Regular cardiac myocyte (primary cell): ENCODE results near the gene PDCD2L. TPM values are rescaled to one million over a fixed set of nuclear protein-coding genes. Genes with fewer than 3 reads are reported as not detected.

ENCODE experiments used
- total RNA-seq: library from RNA; depleted of rRNA; stranded (reverse); fragments of >200 nt; gene quantifications from 2 replicates; pipeline ENCODE4 v1.2.3, GENCODE V29; 2014

PDCD2L gene
- 11.0 and 16.7 TPM in 2 replicates for total RNA-seq

GRCh38 chr19:34404109-34404909 lies at the start of gene PDCD2L:
TSS of gene PDCD2L (plus strand) at chr19:34404399. CDS start at chr19:34404431, 32 bp downstream.

GRCh38 chr19:34364830-34365462 lies 39.3 kb upstream of the PDCD2L start, which contains the start of gene GPI:
TSS of gene GPI (plus strand) at chr19:34365196. CDS start at chr19:34365267, 71 bp downstream.

Other genes starting within 250 kb of the PDCD2L start
- gene LSM14A, start 231.9 kb upstream of the PDCD2L start, total RNA-seq = 51.0 and 75.3 TPM in 2 replicates
- gene GARRE1, start 149.8 kb upstream of the PDCD2L start, total RNA-seq = 9.4 and 16.1 TPM in 2 replicates
- gene GPI, start 39.2 kb upstream of the PDCD2L start, total RNA-seq = 233 and 269 TPM in 2 replicates
- 180 and 203 TPM in 2 replicates for gene UBA2, start 24.0 kb downstream of the PDCD2L start, total RNA-seq
- 30.7 and 40.6 TPM in 2 replicates for gene WTIP, start 77.4 kb downstream of the PDCD2L start, total RNA-seq